Psoas muscle (tissue), 8 donors: ENCODE measurements around the gene CHRNA7. TPM values are rescaled to one million over a fixed set of nuclear protein-coding genes. Genes with fewer than 3 reads are reported as not detected.
A peak's percentile ranks its signal among the peaks of the same experiment; 100 is the strongest.

ENCODE experiments used
- ATAC-seq, 4 donors: fragments of 200-7000 bp; cut with Tn5 transposase; one replicate each; pipeline ENCODE4 v1.9.1; 2020; ENCODE audit warnings: moderate library complexity in 3 of 4, mild to moderate bottlenecking in 2 of 4
- DNase-seq, 2 donors: peaks; one replicate each; pipeline ENCODE4 v3.0.0-alpha.2; 2020
- H3K27ac ChIP-seq: fragments of 200-600 bp; one replicate; pipeline ENCODE4 v1.8.0; 2022
- H3K27me3 ChIP-seq, 3 donors: fragments of 200-600 bp in 1 of 3; one replicate each; pipeline versions ENCODE4 v1.6.1 to v1.8.0; 2013 to 2022; ENCODE audit warnings: low read length in 2 of 3, mild to moderate bottlenecking in 2 of 3, moderate library complexity in 1 of 3; ENCODE audit not compliant: insufficient read depth in 3 of 3
- H3K36me3 ChIP-seq, 2 donors: fragments of 200-600 bp in 1 of 2; one replicate each; pipeline versions ENCODE4 v1.6.1 to v1.8.0; 2013 to 2022; ENCODE audit warnings: low read depth in 1 of 2, mild to moderate bottlenecking in 1 of 2, moderate library complexity in 1 of 2; ENCODE audit not compliant: insufficient read depth in 1 of 2
- H3K4me1 ChIP-seq: fragments of 200-600 bp; one replicate; pipeline ENCODE4 v1.8.0; 2022
- H3K4me3 ChIP-seq: fragments of 200-600 bp; one replicate; pipeline ENCODE4 v1.8.0; 2022; ENCODE audit warnings: mild to moderate bottlenecking
- H3K9me3 ChIP-seq: fragments of 200-600 bp; one replicate; pipeline ENCODE4 v1.8.0; 2022
- WGBS, 3 donors: extraction: QIAGEN DNeasy Blood & Tissue Kit; methylation state at CpG; one replicate each; pipeline versions ENCODE4 v1.1.6 to v1.1.7; 2013; 5-methylcytosine and 5-hydroxymethylcytosine counted together
- intact Hi-C, 2 donors: fragments of 100-400 bp; cut with DNase I; formaldehyde crosslinking; loops; one replicate each; pipeline versions ENCODE4 v1.11.0 to v1.14.2; 2022
- polyA plus RNA-seq, 3 donors: library from polyadenylated mRNA; stranded (reverse); fragments of 200-250 nt; gene quantifications; one replicate each; pipeline ENCODE4 v1.2.3, GENCODE V29; 2013
- total RNA-seq, 4 donors: library from RNA; stranded (reverse); fragmentation: NEBNext Ultra II Directional in 2 of 4; extraction: Animal tissue kit (Norgen Biotek cat#: 25700) in 2 of 4; gene quantifications; one replicate each; pipeline versions ENCODE4 v1.2.1 to v1.2.4, GENCODE V29; 2021 to 2023
- TF ChIP-seq, protein P1 (sequence below): fragments of 200-600 bp; IDR thresholded peaks from one replicate; pipeline ENCODE4 v1.8.0; 2022; ENCODE audit warnings: antibody characterized with exemption
- donor health status: healthy with polysubstance abuse.
- donor health status: DM: no; HTN: no; CAD: no; lungs with moderate emphysema.
- donor health status: Bipolar disorder and iron deficiency.
- donor health status: healthy.
- donor health status: DM: yes; HTN: yes; CAD: no.
- donor health status: DM: no; HTN: no; CAD: no.
- donor health status: DM: no; HTN: no; CAD: no.
- donor health status: DM: yes; HTN: yes; CAD: no.

Gene CHRNA7
- total and polyA plus RNA-seq, 7 donors = 0.18 to 1.9 (median 0.45) TPM

DNA sequence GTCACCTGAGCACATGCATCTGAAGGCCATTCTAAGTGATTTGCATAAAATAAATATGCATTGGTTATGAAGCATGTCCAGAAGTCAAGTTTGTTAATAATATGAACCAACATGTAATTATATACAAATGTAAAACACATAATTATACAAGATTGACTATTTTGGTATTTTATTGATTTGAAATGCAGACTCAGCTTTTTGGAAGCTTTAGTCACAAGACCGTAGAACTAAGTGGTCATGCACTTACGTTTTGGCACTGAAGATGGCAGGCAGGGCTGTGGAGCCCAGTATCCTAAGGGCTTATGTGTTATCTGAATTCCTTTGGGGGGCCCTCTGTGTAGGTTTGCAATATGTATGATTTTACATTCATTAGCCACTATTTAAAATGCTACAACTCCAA is 5.0 kb downstream of the CHRNA7 start:
- DNase-seq (no peak), ATAC-seq (no peak)

DNA sequence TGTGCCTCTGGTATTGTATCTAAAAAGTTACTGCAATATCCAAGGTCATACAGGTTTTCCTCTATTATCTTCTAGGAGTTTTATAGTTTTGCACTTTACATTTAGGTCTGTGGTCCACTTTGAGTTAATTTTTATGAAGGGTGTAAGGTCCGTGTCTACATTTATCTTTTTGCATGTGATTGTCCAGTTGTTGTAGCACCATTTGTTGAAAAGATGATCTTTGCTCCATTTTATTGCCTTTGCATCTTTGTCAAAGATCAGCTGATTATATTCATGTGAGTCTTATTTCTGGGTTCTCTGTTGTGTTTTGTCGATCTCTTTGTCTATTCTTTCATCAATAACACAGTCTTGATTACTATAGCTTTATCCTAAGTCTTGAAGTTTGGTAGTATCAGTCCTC is 6.7 kb downstream of the CHRNA7 start:
- Histone ChIP-seq H3K4me3 (no peak overlapping the region), H3K27ac (no peak overlapping the region), H3K27me3 (peaks cover 0 to 2% (median 0%) of the 10 kb centered on the region in 3 donors), H3K9me3 (no peaks in the 10 kb centered on the region), H3K4me1 (no peaks in the 10 kb centered on the region), H3K36me3 (no peaks in the 10 kb centered on the region)
- no peak for DNase-seq
- intact Hi-C loops = loop anchor here in 1 of 2 donors (2.0 kb wide), 1 partner anchor 70 kb away; no protein-coding TSS in a partner anchor
- 77 to 81% (median 80%) methylated on average over 2 of the region's 2 CpGs for WGBS, 3 donors
- no peak for ATAC-seq
- TF ChIP-seq, protein P1, sequence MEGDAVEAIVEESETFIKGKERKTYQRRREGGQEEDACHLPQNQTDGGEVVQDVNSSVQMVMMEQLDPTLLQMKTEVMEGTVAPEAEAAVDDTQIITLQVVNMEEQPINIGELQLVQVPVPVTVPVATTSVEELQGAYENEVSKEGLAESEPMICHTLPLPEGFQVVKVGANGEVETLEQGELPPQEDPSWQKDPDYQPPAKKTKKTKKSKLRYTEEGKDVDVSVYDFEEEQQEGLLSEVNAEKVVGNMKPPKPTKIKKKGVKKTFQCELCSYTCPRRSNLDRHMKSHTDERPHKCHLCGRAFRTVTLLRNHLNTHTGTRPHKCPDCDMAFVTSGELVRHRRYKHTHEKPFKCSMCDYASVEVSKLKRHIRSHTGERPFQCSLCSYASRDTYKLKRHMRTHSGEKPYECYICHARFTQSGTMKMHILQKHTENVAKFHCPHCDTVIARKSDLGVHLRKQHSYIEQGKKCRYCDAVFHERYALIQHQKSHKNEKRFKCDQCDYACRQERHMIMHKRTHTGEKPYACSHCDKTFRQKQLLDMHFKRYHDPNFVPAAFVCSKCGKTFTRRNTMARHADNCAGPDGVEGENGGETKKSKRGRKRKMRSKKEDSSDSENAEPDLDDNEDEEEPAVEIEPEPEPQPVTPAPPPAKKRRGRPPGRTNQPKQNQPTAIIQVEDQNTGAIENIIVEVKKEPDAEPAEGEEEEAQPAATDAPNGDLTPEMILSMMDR = no peak

More for the DNA sequence above, 5.0 kb downstream of the CHRNA7 start:
- H3K36me3 ChIP-seq = no peaks in the 10 kb centered on the region
- peaks cover 4% of the 10 kb centered on the region for H3K4me1 ChIP-seq
- WGBS, 3 donors = 46 to 57% (median 50%) methylated on average over 2 of the region's 2 CpGs
- TF ChIP-seq, protein P1 = no peak
- H3K27ac ChIP-seq = no peak overlapping the region
- intact Hi-C loops = no loop called here
- peaks cover 0 to 9% (median 2%) of the 10 kb centered on the region in 3 donors for H3K27me3 ChIP-seq
- no peak overlapping the region for H3K4me3 ChIP-seq
- no peaks in the 10 kb centered on the region for H3K9me3 ChIP-seq

DNA sequence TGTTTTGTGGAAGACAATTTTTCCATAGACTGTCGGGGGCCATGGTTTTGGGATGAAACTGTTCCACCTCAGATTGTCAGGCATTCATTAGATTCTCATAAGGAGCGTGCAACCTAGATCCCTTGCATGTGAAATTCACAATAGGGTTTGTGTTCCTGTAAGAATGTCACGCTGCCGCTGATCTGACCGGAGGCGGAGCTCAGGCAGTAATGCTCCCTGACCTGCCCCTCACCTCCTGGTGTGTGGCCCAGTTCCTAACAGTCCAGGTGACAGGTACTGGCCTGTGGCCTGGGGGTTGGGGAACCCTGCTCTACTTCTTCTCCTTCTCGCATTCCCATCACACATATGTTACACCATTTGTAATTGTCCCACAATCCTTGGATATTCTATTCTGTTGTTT is 11.0 kb downstream of the CHRNA7 start:
- TF ChIP-seq, protein P1 = no peak
- ATAC-seq = no peak
- intact Hi-C loops = no loop called here
- Histone ChIP-seq H3K27me3 (no peaks in the 10 kb centered on the region), H3K4me3 (no peak overlapping the region), H3K27ac (no peak overlapping the region), H3K4me1 (no peaks in the 10 kb centered on the region), H3K9me3 (no peaks in the 10 kb centered on the region), H3K36me3 (no peaks in the 10 kb centered on the region)
- no peak for DNase-seq
- 57 to 73% (median 69%) methylated on average over 7 of the region's 7 CpGs for WGBS, 3 donors

DNA sequence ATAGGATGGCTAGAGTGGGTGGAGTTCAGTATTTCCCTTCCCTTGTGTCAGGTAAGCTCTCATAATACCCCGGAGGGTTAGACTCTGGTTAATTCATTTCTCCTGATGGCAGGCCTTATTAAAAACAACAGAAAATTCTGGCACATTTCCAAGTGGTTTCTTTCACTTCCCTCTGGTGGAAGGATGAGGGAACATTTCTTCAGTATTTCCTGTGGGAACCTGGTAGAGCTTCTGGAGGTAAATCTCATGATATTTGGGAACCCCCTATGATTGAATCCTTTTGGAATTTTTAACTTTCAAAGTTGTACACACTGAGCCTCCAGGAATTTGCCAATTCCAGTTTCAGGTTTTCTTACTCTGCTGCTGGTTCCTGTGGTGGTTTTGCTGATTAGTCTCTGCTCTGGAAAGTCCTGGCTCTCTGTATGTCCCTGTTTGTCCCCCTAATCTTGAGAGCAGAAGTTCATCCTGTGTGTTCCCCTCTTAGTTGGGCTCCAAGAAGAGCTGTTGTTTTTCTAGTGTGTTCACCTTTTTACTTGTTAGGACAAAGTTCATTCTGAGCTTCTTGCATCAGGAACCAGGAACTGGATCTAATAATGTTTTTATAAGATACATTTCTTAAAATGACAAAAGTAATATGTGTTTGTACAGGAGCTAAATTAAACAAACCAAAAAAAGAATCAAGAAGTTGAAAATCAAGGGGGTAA is 12.1 kb downstream of the CHRNA7 start:
- Histone ChIP-seq H3K36me3 (no peaks in the 10 kb centered on the region), H3K27me3 (no peaks in the 10 kb centered on the region), H3K9me3 (no peaks in the 10 kb centered on the region), H3K27ac (no peak overlapping the region), H3K4me3 (no peak overlapping the region), H3K4me1 (no peaks in the 10 kb centered on the region)
- no peak for DNase-seq
- intact Hi-C loops = no loop called here
- TF ChIP-seq, protein P1 = peak; percentile 20
- WGBS, 3 donors = 41 to 43% (median 42%) methylated on average over 1 of the region's 1 CpG
- ATAC-seq = no peak

DNA sequence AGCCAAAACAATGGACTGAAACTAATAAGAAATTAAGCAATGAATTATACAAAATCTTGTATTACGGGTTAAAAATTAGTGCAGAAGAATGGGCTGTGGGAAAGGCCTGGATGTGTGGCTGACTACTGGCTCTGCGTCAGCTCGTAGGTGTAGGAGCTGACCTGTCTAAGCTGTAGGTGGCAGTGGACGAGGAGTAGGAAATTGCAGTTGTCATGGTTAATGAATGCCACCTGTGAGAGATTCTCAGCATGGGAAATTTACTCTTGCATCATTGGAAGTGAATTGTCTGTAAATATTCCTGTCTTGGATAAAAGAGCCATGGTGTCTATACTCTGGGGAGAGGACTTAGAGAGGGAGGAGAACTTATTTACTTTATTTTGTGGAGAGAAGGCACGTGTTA is 23.4 kb downstream of the CHRNA7 start:
- Histone ChIP-seq H3K9me3 (no peaks in the 10 kb centered on the region), H3K36me3 (no peaks in the 10 kb centered on the region), H3K4me3 (no peak overlapping the region), H3K27ac (no peak overlapping the region), H3K27me3 (no peaks in the 10 kb centered on the region), H3K4me1 (no peaks in the 10 kb centered on the region)
- WGBS, 3 donors = 34 to 37% (median 35%) methylated on average over 5 of the region's 5 CpGs
- intact Hi-C loops = no loop called here
- DNase-seq (no peak), ATAC-seq (no peak)
- TF ChIP-seq, protein P1 = no peak
